ENCODE measurements around the gene CYTH4. TPM values are rescaled to one million over a fixed set of nuclear protein-coding genes. Genes with fewer than 3 reads are reported as not detected.

The CYTH4 gene
- total and polyA plus RNA-seq, 4 donors: 1.9 to 9.9 (median 5.9) TPM

GRCh38 chr22:37244114-37244921 is 38.0 kb upstream of the CYTH4 start, which contains the start of gene RAC2:
TSS of gene RAC2 (minus strand) at chr22:37244269. CDS start at chr22:37244148, 121 bp downstream.
- peak; percentile 62 for DNase-seq (ENCODE audit: low spot score)
- H3K27me3 ChIP-seq (ENCODE audit: control insufficient read depth in 4 of 4, insufficient read depth in 4 of 4, low read length in 3 of 4): no peaks in the 10 kb centered on the region
- TF ChIP-seq SP1 (IDR thresholded peaks at IDR 0.05) (peak; percentile 12), FOXA1 (IDR thresholded peaks at IDR 0.05) (no peak), GABPA (IDR thresholded peaks at IDR 0.05 in 1 of 2, conservative IDR thresholded peaks at IDR 0.05 in 1 of 2) (peak in 1 of 2 donors; percentile 12), ZBTB33 (IDR thresholded peaks at IDR 0.05) (no peak), MAX (IDR thresholded peaks at IDR 0.05) (no peak), FOXA2 (IDR thresholded peaks at IDR 0.05) (no peak), YY1 (IDR thresholded peaks at IDR 0.05) (no peak), RXRA (IDR thresholded peaks at IDR 0.05) (no peak), TAF1 (conservative IDR thresholded peaks at IDR 0.05) (no peak), REST (IDR thresholded peaks at IDR 0.05) (no peak)
- peak within 1 kb of the TSS; percentile 70 to 76 for H3K27ac ChIP-seq (ENCODE audit: low read depth in 1 of 2, low read length in 2 of 2)
- peak within 1 kb of the TSS; percentile 7 to 35 (median 25) for H3K4me3 ChIP-seq (ENCODE audit: low read depth in 1 of 3, low read length in 3 of 3)
- no peaks in the 10 kb centered on the region for H3K36me3 ChIP-seq (ENCODE audit: control insufficient read depth in 4 of 4, insufficient read depth in 3 of 4, low read depth in 1 of 4, low read length in 3 of 4)
- 23% methylated on average over 23 of the region's 23 CpGs for WGBS
- peaks cover 0 to 3% (median 0%) of the 10 kb centered on the region in 4 donors for H3K4me1 ChIP-seq (ENCODE audit: control insufficient read depth in 4 of 4, insufficient read depth in 4 of 4, low read length in 3 of 4)
- H3K9ac ChIP-seq (ENCODE audit: low read depth in 1 of 2, low read length in 2 of 2): peak within 1 kb of the TSS in 1 of 2 donors; percentile 36
- H3K9me3 ChIP-seq (ENCODE audit: control insufficient read depth in 4 of 4, low read length in 3 of 4): no peaks in the 10 kb centered on the region

- DNase-seq (ENCODE audit: low spot score): no peak
- H3K9ac ChIP-seq (ENCODE audit: low read depth in 1 of 2, low read length in 2 of 2): no peak overlapping the region
- H3K9me3 ChIP-seq (ENCODE audit: control insufficient read depth in 4 of 4, low read length in 3 of 4): no peaks in the 10 kb centered on the region
- 69% methylated on average over 22 of the region's 22 CpGs for WGBS
- H3K4me3 ChIP-seq (ENCODE audit: low read depth in 1 of 3, low read length in 3 of 3): no peak overlapping the region
- peak overlapping the region; percentile 70 to 76 for H3K27ac ChIP-seq (ENCODE audit: low read depth in 1 of 2, low read length in 2 of 2)
- no peaks in the 10 kb centered on the region for H3K36me3 ChIP-seq (ENCODE audit: control insufficient read depth in 4 of 4, insufficient read depth in 3 of 4, low read depth in 1 of 4, low read length in 3 of 4)
- TF ChIP-seq HNF4A (conservative IDR thresholded peaks at IDR 0.05): no peak
- TF ChIP-seq GABPA (IDR thresholded peaks at IDR 0.05 in 1 of 2, conservative IDR thresholded peaks at IDR 0.05 in 1 of 2): no peak
- peaks cover 0 to 3% (median 0%) of the 10 kb centered on the region in 4 donors for H3K4me1 ChIP-seq (ENCODE audit: control insufficient read depth in 4 of 4, insufficient read depth in 4 of 4, low read length in 3 of 4)
- no peaks in the 10 kb centered on the region for H3K27me3 ChIP-seq (ENCODE audit: control insufficient read depth in 4 of 4, insufficient read depth in 4 of 4, low read length in 3 of 4)
These were observed 37.2 kb upstream of the CYTH4 start for GRCh38 chr22:37244922-37245722.
